Panc1 (cell line): ENCODE measurements around the gene PDZD2. TPM values are rescaled to one million over a fixed set of nuclear protein-coding genes. Genes with fewer than 3 reads are reported as not detected.

Source experiments
- ATAC-seq: fragments of 200-7000 bp; cut with Tn5 transposase; 2 replicates; pipeline ENCODE4 v1.9.1; 2020; ENCODE audit warnings: mild to moderate bottlenecking, moderate library complexity
- BruUV-seq: library from RNA; stranded (reverse); fragments of 400-500 nt; replicated peaks from 2 replicates; lab custom pipeline; 2021; lab: Mats Ljungman, UMichigan
- CTCF ChIA-PET: fragments of 300-600 bp; sonication (Branson Sonifier 250); formaldehyde crosslinking; loops from one replicate; lab custom pipeline; 2022; ENCODE audit warnings: antibody characterized with exemption; lab: Charles Lee
- POLR2A ChIA-PET: fragments of 300-600 bp; sonication (Branson Sonifier 250); formaldehyde crosslinking; loops from one replicate; lab custom pipeline; 2022; ENCODE audit warnings: antibody characterized with exemption; lab: Charles Lee
- DNase-seq: peaks from one replicate; pipeline ENCODE4 v3.0.0-alpha.2; 2010; ENCODE audit warnings: low read depth, low spot score
- H3K27ac ChIP-seq: 2 replicates; pipeline ENCODE4 v1.5.1; 2011; ENCODE audit warnings: mild to moderate bottlenecking, low read length, inconsistent platforms
- H3K27me3 ChIP-seq: fragments of 200-500 bp; sonication (Bioruptor generic); 2 replicates; pipeline ENCODE4 v1.6.0; 2014; ENCODE audit warnings: low read length, inconsistent platforms; ENCODE audit not compliant: control insufficient read depth, insufficient read depth
- H3K36me3 ChIP-seq: fragments of 200-500 bp; sonication (Bioruptor generic); 2 replicates; pipeline ENCODE4 v1.5.1; 2014; ENCODE audit warnings: inconsistent platforms, mild to moderate bottlenecking, low read length, moderate library complexity; ENCODE audit not compliant: control insufficient read depth, insufficient read depth
- H3K4me1 ChIP-seq: 2 replicates; pipeline ENCODE4 v1.5.1; 2011; ENCODE audit warnings: inconsistent platforms, mild to moderate bottlenecking, low read length, moderate library complexity; ENCODE audit not compliant: control insufficient read depth, insufficient read depth
- H3K4me3 ChIP-seq, 2 experiments: 2 replicates each; pipeline ENCODE4 v1.5.1; 2011 to 2012; ENCODE audit warnings: low read depth in 2 of 2, low read length in 2 of 2, mild to moderate bottlenecking in 2 of 2, inconsistent platforms in 1 of 2, moderate library complexity in 1 of 2
- H3K9me3 ChIP-seq: fragments of 200-500 bp; sonication (Bioruptor generic); 2 replicates; pipeline ENCODE4 v1.5.1; 2014; ENCODE audit warnings: low read depth, mild to moderate bottlenecking, inconsistent platforms, low read length, moderate library complexity; ENCODE audit not compliant: control insufficient read depth, insufficient read depth
- CTCF ChIP-seq: fragments of 450-650 bp; IDR thresholded peaks from 2 replicates; pipeline ENCODE4 v1.5.1; 2017; ENCODE audit warnings: mild to moderate bottlenecking
- POLR2AphosphoS5 ChIP-seq: IDR thresholded peaks from 2 replicates; pipeline ENCODE4 v1.6.1; 2012; ENCODE audit warnings: mild to moderate bottlenecking, low read depth, low read length, moderate library complexity
- REST ChIP-seq, 2 experiments: IDR thresholded peaks; 2 replicates each; pipeline ENCODE4 v1.6.1; 2011 to 2012; ENCODE audit warnings: low read depth in 2 of 2, control low read depth in 1 of 2, low read length in 1 of 2, mild to moderate bottlenecking in 1 of 2, moderate library complexity in 1 of 2; ENCODE audit not compliant: insufficient read depth in 1 of 2
- SIN3A ChIP-seq: IDR thresholded peaks from 2 replicates; pipeline ENCODE4 v1.6.1; 2012; ENCODE audit warnings: low read depth, mild to moderate bottlenecking, low read length, moderate library complexity, borderline replicate concordance; ENCODE audit not compliant: insufficient read depth
- TCF7L2 ChIP-seq: IDR thresholded peaks from 2 replicates; pipeline ENCODE4 v1.6.1; 2011; ENCODE audit warnings: mild to moderate bottlenecking, low read depth, low read length, inconsistent platforms
- in situ Hi-C: cut with HindIII; loops from 2 replicates; pipeline ENCODE4 v1.10.0; 2016; ENCODE audit warnings: low sequenced_read_pairs, low pct_unique_long_range_greater_than_20kb
- intact Hi-C: fragments of 100-400 bp; cut with micrococcal nuclease; formaldehyde crosslinking; loops from one replicate; pipeline ENCODE4 v1.10.0; 2022; ENCODE audit not compliant: unreplicated experiment
- total RNA-seq: library from RNA; stranded (reverse); gene quantifications from one replicate; pipeline ENCODE4 v1.2.1, GENCODE V29; 2021; ENCODE audit not compliant: unreplicated experiment

PDZD2 gene
- total RNA-seq, 1 experiment from 2014 or later: 0.10 TPM

GRCh38 chr5:31730139-31730538 is 91.2 kb downstream of the PDZD2 start:
- CTCF ChIA-PET: interaction anchor here (0.5 to 0.6 kb wide), 2 partner anchors 19 to 90 kb away, joined by 3 to 5 read pairs; no protein-coding TSS in a partner anchor
- Histone ChIP-seq H3K27ac (no peak overlapping the region), H3K36me3 (no peaks in the 10 kb centered on the region), H3K27me3 (no peaks in the 10 kb centered on the region), H3K4me3 (no peak overlapping the region), H3K4me1 (no peaks in the 10 kb centered on the region), H3K9me3 (no peaks in the 10 kb centered on the region)
- no peak for TF ChIP-seq POLR2AphosphoS5
- no peak for TF ChIP-seq REST (IDR thresholded peaks at IDR 0.05; ENCODE audit: insufficient read depth in 1 of 2, low read depth in 2 of 2, low read length in 1 of 2)
- TF ChIP-seq CTCF: no peak
- TF ChIP-seq TCF7L2: no peak
- no peak for TF ChIP-seq SIN3A
- no TSS peak for BruUV-seq
- in situ Hi-C loops: no loop called here
- POLR2A ChIA-PET: no interaction called here
- intact Hi-C loops: no loop called here
- DNase-seq: no peak
- no peak for ATAC-seq

GRCh38 chr5:31731016-31731415 is 92.1 kb downstream of the PDZD2 start:
- TF ChIP-seq POLR2AphosphoS5 (no peak), SIN3A (no peak), TCF7L2 (no peak), REST (IDR thresholded peaks at IDR 0.05; ENCODE audit: insufficient read depth in 1 of 2, low read depth in 2 of 2, low read length in 1 of 2) (no peak)
- Histone ChIP-seq H3K27ac (no peak overlapping the region), H3K9me3 (no peaks in the 10 kb centered on the region), H3K4me1 (no peaks in the 10 kb centered on the region), H3K36me3 (no peaks in the 10 kb centered on the region), H3K27me3 (no peaks in the 10 kb centered on the region), H3K4me3 (no peak overlapping the region)
- in situ Hi-C loops: no loop called here
- ATAC-seq: no peak
- intact Hi-C loops: no loop called here
- no TSS peak for BruUV-seq
- CTCF ChIA-PET: interaction anchor here (0.6 kb wide), 1 partner anchor 30 kb away, joined by 3 read pairs; no protein-coding TSS in a partner anchor
- POLR2A ChIA-PET: no interaction called here
- no peak for DNase-seq
